Brain pericyte (primary cell): ENCODE measurements around the gene NMUR1.

Experiments
- DNase-seq: peaks from one replicate; pipeline ENCODE4 v3.0.0-alpha.2; 2012; ENCODE audit warnings: low read depth, low spot score

NMUR1 gene

GRCh38 chr2:231554327-231554726 is 24.1 kb upstream of the NMUR1 start:
- no peak for DNase-seq

DNA sequence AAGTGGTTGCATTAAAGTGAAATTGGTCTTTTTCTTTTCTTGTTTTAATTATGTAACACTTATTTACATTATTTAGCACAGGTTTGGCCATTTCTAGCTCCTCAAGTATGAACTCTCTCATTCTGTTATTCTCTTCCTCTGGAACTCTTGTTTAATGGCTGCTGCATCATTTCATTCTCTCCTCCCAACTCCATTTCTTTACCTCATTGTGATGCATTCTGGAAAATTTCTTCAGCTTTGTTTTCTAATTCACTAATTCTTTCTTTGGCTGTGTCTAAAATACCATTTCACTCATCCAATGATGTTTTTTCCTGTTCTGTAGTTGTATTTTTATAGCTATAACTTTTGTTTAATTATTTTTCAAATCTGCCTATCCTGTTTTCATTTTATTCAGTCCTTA is 22.5 kb upstream of the NMUR1 start:
- DNase-seq = no peak

GRCh38 chr2:231549446-231550239 is 19.4 kb upstream of the NMUR1 start:
- no peak for DNase-seq

DNA sequence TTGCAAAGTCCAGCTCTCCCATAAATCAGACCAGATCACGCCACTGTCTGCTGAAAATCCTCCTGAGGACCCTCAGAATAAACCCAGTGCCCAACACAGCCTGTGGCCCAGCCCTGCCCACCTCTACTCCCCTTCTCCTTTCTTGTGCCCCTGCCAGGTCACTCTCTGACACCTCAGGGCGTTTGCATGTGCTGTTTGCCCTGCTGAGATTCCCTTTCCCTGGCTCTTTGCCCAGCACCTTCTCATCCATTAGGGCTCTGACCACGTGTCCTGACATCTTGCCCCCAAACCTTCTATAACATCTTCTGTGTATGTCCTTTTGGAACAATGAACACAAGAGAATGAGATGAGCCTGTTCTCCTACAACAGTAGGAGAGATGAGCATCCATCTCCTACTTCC is 18.5 kb upstream of the NMUR1 start:
- no peak for DNase-seq

GRCh38 chr2:231547315-231548110 is 17.3 kb upstream of the NMUR1 start:
- no peak for DNase-seq

GRCh38 chr2:231546014-231546715 is 15.9 kb upstream of the NMUR1 start:
- DNase-seq = no peak

DNA sequence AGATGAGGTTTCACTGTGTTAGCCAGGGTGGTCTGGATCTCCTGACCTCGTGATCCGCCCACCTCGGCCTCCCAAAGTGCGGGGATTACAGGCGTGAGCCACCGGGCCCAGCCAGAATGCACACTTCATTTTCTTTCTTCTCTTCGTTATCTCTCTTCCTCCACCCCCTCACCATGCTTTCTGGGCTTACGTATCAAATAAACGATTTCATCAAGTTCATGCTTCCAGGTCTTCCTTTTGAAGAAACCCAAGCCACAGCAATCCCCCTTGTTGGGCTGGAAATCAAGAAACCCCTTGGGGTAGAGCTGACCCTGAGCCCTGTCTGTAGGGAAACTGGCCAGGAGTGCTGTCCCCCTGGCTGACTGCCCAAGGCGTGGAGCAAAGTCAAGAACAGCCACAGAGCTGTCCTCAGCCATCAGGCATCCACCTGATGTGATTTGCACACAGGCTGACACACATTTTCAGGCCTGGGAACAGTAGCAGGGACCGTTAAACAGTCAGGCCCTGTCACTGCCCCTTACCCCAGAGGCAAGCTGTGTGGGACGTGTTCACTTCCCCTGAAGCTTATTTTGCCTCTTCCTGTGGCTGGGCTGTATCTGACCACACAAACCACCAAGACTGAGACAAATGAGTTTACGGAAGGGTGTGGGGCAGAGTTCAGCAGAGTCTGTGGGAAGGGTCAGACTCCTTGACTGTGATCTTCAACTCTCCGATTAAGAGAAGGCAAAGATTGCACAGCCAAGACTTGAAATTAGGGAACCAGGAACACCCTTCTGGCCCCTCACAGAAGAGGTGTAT is 15.1 kb upstream of the NMUR1 start:
- no peak for DNase-seq

DNA sequence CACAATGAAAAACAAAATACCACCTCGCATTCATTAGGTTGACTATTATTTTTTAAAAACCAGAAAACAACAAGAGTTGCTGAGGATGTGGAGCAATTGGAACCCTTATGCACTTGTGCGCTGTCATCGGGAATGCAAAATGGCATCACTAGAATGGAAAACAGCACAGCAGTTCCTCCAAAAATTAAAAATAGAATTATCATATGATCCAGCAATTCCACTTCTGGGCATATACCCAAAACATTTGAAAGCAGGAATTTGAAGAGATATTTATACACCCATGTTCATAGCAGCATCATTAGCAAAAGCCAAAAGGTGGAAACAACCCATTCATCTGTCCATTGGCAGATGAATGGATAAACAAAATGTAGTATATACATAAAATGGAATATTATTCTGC is 11.9 kb upstream of the NMUR1 start:
- no peak for DNase-seq

DNA sequence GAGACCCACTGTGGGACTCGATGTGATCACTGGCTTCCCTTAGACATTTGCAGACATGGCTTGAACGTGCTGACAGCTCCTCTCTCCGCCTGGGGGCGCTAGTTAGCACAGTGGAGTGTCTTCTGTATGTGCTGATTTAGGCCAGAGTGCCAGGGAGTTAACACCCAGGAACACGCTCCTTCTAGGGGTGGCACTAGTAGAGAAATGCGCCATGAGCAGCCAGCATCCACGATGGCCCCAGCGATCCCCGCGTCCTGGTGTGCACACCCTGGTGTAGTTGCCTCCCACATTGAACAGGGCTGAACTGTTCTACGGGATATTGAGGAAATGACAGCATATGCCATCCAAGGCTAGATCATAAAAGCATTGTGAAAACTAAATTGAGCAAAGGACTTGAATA is 11.4 kb upstream of the NMUR1 start:
- DNase-seq = no peak

DNA sequence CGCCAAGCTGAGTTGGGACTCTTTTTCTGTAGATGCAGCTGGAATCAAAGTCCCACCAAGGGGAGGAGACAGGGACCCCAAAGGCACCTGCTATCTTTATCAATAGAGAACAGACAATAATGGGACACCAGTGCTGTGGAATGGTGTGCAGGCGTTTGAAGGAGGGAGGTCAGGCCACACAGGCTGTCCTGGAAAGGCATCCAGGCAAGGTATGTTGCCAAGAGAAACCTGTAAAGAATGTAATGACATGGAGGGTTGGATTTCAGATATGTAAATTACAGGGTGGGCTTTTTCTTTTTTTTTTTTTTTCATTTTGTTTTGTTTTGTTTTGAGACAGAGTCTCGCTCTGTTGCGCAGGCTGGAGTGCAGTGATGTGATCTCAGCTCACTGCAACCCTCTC is 9.7 kb upstream of the NMUR1 start:
- DNase-seq = no peak

DNA sequence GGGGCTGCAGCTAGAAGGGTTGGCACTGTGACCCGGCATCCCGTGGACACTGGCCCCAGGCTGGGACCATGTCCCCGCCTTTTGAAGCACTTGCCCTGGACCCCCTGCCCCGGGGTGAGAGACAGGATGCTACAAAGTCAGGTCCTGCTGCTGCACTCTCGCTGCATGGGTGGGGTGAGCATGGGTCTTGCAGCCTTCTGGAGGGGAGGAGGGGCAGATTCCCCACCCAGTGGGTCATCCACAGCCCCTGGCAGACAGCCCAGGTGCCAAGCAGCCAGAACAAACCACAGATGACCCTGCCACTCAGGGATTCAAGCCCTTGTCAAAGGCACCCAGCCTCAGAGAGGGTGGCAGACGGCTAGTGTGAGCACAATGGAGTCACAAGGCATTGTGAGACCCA is 5.7 kb upstream of the NMUR1 start:
- DNase-seq = no peak

DNA sequence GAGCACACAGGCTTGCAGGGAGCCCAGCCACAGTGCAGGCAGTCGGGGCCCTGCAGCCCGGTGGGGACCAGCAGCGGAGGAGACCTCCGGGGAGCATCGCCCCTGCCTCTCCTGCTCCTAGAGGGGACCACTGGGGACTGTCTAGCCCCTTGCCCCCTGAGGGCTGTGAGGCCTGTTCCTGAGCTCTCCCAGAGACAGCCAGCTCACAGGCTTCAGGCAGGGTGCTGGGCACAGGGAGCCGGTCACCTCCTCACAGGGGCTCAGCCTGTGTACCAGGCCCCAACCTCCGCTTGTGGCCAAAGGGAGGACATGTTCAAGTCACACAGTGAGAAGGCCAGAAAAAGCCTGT is 3.5 kb upstream of the NMUR1 start:
- no peak for DNase-seq

GRCh38 chr2:231533086-231533776 is 3.0 kb upstream of the NMUR1 start:
- no peak for DNase-seq

DNA sequence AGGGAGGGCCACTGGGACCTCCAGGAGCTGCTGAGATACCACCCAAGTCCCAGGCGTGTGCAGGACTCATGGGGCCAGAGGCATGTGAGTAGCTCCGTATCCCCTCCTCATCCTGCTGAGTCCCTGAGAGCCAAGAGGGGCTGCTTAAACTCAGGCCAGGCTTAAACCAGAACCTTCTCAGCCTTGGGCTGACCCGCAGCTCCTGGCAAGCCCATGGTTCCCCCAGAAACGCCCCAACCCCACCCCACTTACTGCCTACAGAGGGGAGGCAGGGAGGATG is 2.5 kb upstream of the NMUR1 start:
- no peak for DNase-seq

GRCh38 chr2:231531883-231532755 is 1.9 kb upstream of the NMUR1 start:
- no peak for DNase-seq

DNA sequence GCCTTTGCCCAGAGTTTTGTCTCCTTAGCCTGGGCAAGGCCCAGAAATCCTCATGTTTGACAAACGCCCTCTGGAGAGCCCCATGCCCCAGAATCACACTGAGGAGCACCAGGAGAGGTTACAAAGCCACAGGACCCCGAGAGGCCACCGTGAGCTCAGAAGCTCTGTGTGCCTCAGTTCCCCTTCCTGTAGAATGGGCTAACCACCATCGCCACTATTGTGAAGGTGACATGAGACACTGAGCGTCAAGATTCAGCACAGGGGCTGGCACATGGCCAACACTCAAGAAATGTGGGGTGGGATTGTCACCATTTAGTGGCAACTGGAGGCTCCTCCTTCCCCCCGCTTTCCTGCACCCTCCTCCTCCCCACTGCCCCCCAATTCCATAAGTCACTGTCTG is 1.2 kb upstream of the NMUR1 start:
- no peak for DNase-seq

DNA sequence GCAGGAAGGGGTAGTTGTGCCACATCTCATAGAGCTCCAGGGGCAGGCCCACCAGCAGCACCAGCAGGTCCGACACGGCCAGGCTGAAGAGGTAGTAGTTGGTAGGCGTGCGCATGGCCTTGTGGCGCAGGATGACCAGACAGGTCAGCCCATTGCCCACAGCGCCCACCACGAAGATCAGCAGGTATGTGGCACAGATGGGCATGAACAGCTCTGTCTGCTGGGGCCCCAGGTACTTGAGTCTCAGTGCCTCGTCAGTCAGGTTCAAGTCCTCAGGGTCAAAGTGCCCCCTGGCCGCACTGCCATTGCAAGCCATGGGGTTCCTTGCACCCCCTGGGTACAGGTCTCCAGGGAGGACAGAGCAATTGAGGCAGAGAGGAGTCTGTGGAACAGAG is 1.6 kb downstream of the NMUR1 start:
- no peak for DNase-seq

- no peak for DNase-seq
Observed at GRCh38 chr2:231527955-231528635, 2.1 kb downstream of the NMUR1 start.

GRCh38 chr2:231527091-231527395 is 3.2 kb downstream of the NMUR1 start:
- no peak for DNase-seq
